ENCODE data around the gene TNPO2. TPM values are rescaled to one million over a fixed set of nuclear protein-coding genes. Genes with fewer than 3 reads are reported as not detected.

The TNPO2 gene
- total RNA-seq, 4 donors from 2014 or later = 50.8 to 59.8 (median 54.8) TPM

GRCh38 chr19:12664406-12665280 lies 59.1 kb downstream of the TNPO2 start:
- no peak overlapping the region for H3K4me3 ChIP-seq (replicated peaks in 1 of 3)
- H3K27me3 ChIP-seq = no peaks in the 10 kb centered on the region
- TF ChIP-seq CTCF (IDR thresholded peaks at IDR 0.05) (no peak), POLR2A (IDR thresholded peaks at IDR 0.05) (no peak)
- H3K36me3 ChIP-seq = peaks cover 19 to 20% of the 10 kb centered on the region in 2 donors
- H3K27ac ChIP-seq = no peak overlapping the region
- intact Hi-C loops (cut with DNase I) = no loop called here
- H3K9me3 ChIP-seq = no peaks in the 10 kb centered on the region
- DNase-seq = no peak
- H3K4me1 ChIP-seq = peaks cover 13 to 26% of the 10 kb centered on the region in 2 donors
- WGBS, 2 donors = 86 to 91% methylated on average over 24 to 25 of the region's 29 CpGs

- Histone ChIP-seq H3K4me1 (peaks cover 0 to 5% of the 10 kb centered on the region in 2 donors), H3K4me3 (replicated peaks in 1 of 3) (no peak overlapping the region), H3K36me3 (peaks cover 21 to 23% of the 10 kb centered on the region in 2 donors), H3K27ac (no peak overlapping the region), H3K9me3 (no peaks in the 10 kb centered on the region), H3K27me3 (no peaks in the 10 kb centered on the region)
- intact Hi-C loops (cut with DNase I) = no loop called here
- no peak for TF ChIP-seq CTCF (IDR thresholded peaks at IDR 0.05)
- no peak for DNase-seq
- WGBS, 2 donors = 94 to 97% methylated on average over 8 to 12 of the region's 12 CpGs
Observed at GRCh38 chr19:12660980-12661379, 62.8 kb downstream of the TNPO2 start.

GRCh38 chr19:12657966-12658365 lies 65.8 kb downstream of the TNPO2 start:
- H3K27me3 ChIP-seq = no peaks in the 10 kb centered on the region
- WGBS, 2 donors = 85 to 93% methylated on average over 11 to 19 of the region's 22 CpGs
- no peaks in the 10 kb centered on the region for H3K4me1 ChIP-seq
- no peak for TF ChIP-seq CTCF (IDR thresholded peaks at IDR 0.05)
- TF ChIP-seq POLR2A (IDR thresholded peaks at IDR 0.05) = no peak
- H3K27ac ChIP-seq = no peak overlapping the region
- H3K9me3 ChIP-seq = no peaks in the 10 kb centered on the region
- intact Hi-C loops (cut with DNase I) = no loop called here
- no peak overlapping the region for H3K4me3 ChIP-seq (replicated peaks in 1 of 3)
- DNase-seq = no peak
- H3K36me3 ChIP-seq = peaks cover 23 to 29% of the 10 kb centered on the region in 2 donors

- DNase-seq = no peak
- Histone ChIP-seq H3K27ac (no peak overlapping the region), H3K36me3 (peaks cover 19 to 25% of the 10 kb centered on the region in 2 donors), H3K4me3 (replicated peaks in 1 of 3) (no peak overlapping the region), H3K9me3 (no peaks in the 10 kb centered on the region), H3K4me1 (no peaks in the 10 kb centered on the region), H3K27me3 (no peaks in the 10 kb centered on the region)
- 66 to 70% methylated on average over 48 to 50 of the region's 50 CpGs for WGBS, 2 donors
- TF ChIP-seq POLR2A (IDR thresholded peaks at IDR 0.05) (no peak), CTCF (IDR thresholded peaks at IDR 0.05) (no peak)
- intact Hi-C loops (cut with DNase I) = no loop called here
Observed at GRCh38 chr19:12656899-12657571, 66.7 kb downstream of the TNPO2 start.

GRCh38 chr19:12655546-12655945 lies 68.2 kb downstream of the TNPO2 start:
- H3K36me3 ChIP-seq = peaks cover 12 to 16% of the 10 kb centered on the region in 2 donors
- H3K27me3 ChIP-seq = no peaks in the 10 kb centered on the region
- WGBS, 2 donors = 94% methylated on average over 8 of the region's 8 CpGs
- TF ChIP-seq POLR2A (IDR thresholded peaks at IDR 0.05) (no peak), CTCF (IDR thresholded peaks at IDR 0.05) (no peak)
- no peak overlapping the region for H3K4me3 ChIP-seq (replicated peaks in 1 of 3)
- no peaks in the 10 kb centered on the region for H3K4me1 ChIP-seq
- H3K9me3 ChIP-seq = no peaks in the 10 kb centered on the region
- intact Hi-C loops (cut with DNase I) = no loop called here
- H3K27ac ChIP-seq = no peak overlapping the region
- DNase-seq = no peak
